ENCODE data around the gene NBR1. TPM values are rescaled to one million over a fixed set of nuclear protein-coding genes. Genes with fewer than 3 reads are reported as not detected.

Gene NBR1, protein sequence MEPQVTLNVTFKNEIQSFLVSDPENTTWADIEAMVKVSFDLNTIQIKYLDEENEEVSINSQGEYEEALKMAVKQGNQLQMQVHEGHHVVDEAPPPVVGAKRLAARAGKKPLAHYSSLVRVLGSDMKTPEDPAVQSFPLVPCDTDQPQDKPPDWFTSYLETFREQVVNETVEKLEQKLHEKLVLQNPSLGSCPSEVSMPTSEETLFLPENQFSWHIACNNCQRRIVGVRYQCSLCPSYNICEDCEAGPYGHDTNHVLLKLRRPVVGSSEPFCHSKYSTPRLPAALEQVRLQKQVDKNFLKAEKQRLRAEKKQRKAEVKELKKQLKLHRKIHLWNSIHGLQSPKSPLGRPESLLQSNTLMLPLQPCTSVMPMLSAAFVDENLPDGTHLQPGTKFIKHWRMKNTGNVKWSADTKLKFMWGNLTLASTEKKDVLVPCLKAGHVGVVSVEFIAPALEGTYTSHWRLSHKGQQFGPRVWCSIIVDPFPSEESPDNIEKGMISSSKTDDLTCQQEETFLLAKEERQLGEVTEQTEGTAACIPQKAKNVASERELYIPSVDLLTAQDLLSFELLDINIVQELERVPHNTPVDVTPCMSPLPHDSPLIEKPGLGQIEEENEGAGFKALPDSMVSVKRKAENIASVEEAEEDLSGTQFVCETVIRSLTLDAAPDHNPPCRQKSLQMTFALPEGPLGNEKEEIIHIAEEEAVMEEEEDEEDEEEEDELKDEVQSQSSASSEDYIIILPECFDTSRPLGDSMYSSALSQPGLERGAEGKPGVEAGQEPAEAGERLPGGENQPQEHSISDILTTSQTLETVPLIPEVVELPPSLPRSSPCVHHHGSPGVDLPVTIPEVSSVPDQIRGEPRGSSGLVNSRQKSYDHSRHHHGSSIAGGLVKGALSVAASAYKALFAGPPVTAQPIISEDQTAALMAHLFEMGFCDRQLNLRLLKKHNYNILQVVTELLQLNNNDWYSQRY
- total RNA-seq (2022; extraction: Qiagen RNA extraction) = 34.4 to 47.5 TPM (median 39.4 TPM) in 5 replicates

DNA sequence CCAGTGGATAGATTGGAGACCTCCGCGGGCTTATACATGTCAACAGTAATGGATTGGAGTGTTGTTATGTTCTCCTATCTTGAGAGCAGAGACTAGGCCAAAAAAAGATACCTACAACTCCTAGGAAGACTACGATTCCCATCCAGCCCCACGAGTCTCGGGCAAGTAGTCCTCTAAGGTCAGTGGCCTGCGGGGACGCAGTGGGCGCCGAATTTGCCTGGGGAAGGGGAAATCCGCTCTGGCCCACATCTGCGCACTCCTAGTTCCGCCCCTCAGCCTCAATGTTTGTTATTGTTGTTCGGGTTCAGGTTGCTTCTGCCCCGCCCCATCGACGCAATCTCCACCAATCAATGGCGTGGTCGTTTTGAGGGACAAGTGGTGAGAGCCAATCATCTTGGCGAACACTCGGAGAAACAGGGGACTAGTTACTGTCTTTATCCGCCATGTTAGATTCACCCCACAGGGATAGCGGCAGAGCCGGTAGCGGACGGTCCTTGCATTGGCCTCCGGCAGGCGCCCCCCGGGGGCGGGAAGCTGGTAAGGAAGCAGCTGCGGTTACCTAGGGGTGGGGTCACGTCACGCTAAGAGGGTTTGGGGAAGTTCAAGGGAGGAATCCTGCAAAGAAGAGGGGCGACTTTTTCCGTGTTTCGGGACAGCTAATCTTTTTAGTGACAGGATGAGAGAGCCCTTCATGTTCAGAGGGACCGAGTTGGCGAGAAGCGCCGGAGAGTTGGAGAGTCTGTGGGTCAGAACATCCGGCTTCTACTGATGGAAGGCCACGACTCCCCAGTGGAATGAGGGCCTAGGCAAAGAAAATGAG lies at the start of gene NBR1:
Gene NBR1 (plus strand): TSS at position 449 of the 820 bp plus-strand sequence. CDS start 4,586 bp downstream, outside the sequence.

DNA sequence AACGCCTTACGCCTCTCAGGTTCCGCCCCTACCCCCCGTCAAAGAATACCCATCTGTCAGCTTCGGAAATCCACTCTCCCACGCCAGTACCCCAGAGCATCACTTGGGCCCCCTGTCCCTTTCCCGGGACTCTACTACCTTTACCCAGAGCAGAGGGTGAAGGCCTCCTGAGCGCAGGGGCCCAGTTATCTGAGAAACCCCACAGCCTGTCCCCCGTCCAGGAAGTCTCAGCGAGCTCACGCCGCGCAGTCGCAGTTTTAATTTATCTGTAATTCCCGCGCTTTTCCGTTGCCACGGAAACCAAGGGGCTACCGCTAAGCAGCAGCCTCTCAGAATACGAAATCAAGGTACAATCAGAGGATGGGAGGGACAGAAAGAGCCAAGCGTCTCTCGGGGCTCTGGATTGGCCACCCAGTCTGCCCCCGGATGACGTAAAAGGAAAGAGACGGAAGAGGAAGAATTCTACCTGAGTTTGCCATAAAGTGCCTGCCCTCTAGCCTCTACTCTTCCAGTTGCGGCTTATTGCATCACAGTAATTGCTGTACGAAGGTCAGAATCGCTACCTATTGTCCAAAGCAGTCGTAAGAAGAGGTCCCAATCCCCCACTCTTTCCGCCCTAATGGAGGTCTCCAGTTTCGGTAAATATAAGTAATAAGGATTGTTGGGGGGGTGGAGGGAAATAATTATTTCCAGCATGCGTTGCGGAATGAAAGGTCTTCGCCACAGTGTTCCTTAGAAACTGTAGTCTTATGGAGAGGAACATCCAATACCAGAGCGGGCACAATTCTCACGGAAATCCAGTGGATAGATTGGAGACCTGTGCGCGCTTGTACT lies 45.7 kb upstream of the NBR1 start, which contains the start of gene BRCA1:
Gene BRCA1 (minus strand): TSS at position 232 of the 834 bp plus-strand sequence. CDS start 1,268 bp downstream, outside the sequence.

DNA sequence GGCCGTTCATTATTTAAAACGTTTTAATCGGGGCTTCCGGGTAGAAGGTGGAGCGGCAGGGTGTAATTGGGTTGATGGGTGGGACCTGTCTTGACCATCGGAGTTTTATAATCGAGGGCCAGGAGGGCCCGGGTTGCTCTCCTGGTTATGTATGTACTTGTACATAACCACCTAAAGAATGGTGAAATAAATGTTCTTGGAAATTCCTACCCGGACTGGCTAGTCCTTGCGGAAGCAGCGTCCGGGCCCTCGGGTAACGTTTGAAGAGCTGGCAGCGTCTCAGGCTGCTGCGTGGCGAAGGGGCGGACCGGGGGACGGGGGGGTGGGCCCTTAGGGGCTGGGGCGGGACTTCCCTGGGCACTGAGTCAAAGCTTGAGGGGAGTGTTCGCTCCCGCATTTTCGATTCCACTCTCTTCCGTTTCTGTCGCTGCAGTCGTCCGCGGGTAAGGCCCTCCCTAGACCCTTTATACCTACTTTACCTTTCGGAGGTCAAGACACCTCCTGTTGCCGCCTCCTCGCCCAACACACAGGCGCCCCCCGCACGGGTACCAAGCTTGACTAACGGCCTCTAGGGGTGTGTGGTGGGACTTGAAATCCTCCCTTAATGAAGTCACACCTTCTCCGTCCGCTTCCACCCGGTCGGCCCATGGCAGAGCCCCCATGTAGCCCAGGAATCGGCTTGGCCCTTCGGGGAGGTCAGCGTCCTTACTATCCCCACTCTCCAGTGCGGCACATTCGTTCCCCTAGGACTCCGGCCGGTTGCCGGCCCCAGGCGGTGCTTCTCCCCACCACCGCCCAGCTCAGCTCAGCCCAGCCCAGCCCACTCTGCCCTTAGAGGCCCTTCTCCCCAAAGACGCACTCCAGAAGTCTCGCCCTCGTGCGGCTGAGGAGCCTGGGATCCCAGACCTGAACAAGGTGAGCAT lies 40.7 kb downstream of the NBR1 start, which contains the start of gene TMEM106A:
Gene TMEM106A (plus strand): TSS at position 396 of the 923 bp plus-strand sequence. CDS start 1,167 bp downstream, outside the sequence.

DNA sequence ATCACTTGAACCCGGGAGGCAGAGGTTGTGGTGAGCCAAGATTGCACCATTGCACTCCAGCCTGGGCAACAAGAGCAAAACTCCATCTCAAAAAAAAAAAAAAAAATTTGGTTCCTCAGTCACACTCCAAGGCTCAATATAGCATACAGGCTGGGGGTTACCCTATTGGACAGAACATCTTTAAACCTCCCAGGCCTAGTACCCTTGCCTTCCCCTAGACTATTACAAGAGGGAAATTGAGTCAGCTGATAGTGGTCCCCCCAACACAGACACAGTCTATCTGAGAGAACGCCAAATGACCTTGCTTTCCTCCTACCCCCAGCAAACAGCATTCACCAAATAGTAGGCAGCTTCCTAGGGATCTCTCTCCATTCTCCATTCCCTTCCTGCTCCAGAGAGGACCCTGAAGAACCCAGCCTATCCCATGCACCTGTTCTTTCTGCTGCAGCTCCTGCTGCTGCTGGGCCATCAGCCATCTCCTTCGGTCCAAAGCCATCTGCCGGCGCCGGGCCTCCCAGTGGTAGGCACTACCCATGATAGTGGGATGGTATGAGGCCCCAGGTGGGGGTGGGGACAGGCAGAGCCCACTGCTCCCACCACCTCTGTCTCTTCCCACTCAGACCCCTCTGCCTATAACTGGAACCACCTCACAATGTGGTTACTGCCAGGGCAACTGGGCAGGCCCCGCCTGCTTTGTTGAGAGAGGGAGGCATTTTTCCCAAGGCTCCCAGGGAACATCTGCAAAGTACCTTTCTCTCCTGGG lies 57.2 kb downstream of the NBR1 start, which contains the start of gene CCDC200:
Gene CCDC200 (minus strand): TSS at position 604 of the 763 bp plus-strand sequence. CDS start 69 bp downstream, at position 535.

DNA sequence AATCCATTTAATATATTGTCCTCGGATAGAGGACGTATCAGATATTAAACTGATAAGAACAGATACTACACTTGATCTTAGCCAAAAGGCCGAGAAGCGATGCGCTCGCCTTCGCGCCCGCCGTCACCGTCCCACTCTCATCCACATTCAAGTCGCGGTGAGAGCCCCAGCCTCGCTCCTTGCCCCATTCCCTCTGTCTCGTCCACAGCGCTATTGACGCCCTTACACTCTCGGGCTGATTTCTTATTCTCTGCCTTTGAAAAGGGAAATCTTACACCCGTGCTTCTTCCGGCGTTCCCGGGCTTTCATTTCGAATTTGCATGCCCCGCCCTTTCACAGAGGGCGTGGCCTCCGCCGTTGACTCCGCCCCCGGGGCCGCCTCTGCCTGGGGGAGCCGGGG lies 62.9 kb downstream of the NBR1 start, which contains the start of gene RNU2-1:
Gene RNU2-1 (minus strand): TSS at position 101 of the 400 bp plus-strand sequence.

Other genes starting within 250 kb of the NBR1 start
- 52.3 to 58.2 TPM (median 56.4 TPM) in 5 replicates for gene AARSD1, start 206.8 kb upstream of the NBR1 start, total RNA-seq (2022; extraction: Qiagen RNA extraction)
- 0.63 to 1.3 TPM (median 0.87 TPM) in 5 replicates for gene PTGES3L, start 191.1 kb upstream of the NBR1 start, total RNA-seq (2022; extraction: Qiagen RNA extraction)
- 19.0 to 20.1 TPM (median 19.6 TPM) in 5 replicates for gene RUNDC1, start 190.6 kb upstream of the NBR1 start, total RNA-seq (2022; extraction: Qiagen RNA extraction)
- gene RPL27, start 172.8 kb upstream of the NBR1 start, total RNA-seq (2022; extraction: Qiagen RNA extraction) = 2,911 to 3,334 TPM (median 2,945 TPM) in 5 replicates
- gene IFI35, start 164.4 kb upstream of the NBR1 start, total RNA-seq (2022; extraction: Qiagen RNA extraction) = 17.3 to 20.9 TPM (median 19.0 TPM) in 5 replicates
- gene VAT1, start 148.8 kb upstream of the NBR1 start, total RNA-seq (2022; extraction: Qiagen RNA extraction) = 228 to 248 TPM (median 238 TPM) in 5 replicates
- gene RND2, start 146.0 kb upstream of the NBR1 start, total RNA-seq (2022; extraction: Qiagen RNA extraction) = 0.13 to 0.27 TPM (median 0.14 TPM) in 5 replicates
- 20.0 to 33.7 TPM (median 23.7 TPM) in 5 replicates for gene BRCA1, start 45.9 kb upstream of the NBR1 start, total RNA-seq (2022; extraction: Qiagen RNA extraction)
- 1.0 to 1.3 TPM (median 1.1 TPM) in 5 replicates for gene TMEM106A, start 40.7 kb downstream of the NBR1 start, total RNA-seq (2022; extraction: Qiagen RNA extraction)
- gene CCDC200, start 57.4 kb downstream of the NBR1 start, total RNA-seq (2022; extraction: Qiagen RNA extraction) = not detected in 5 replicates
- not detected in 5 replicates for gene RNU2-1, start 62.8 kb downstream of the NBR1 start, total RNA-seq (2022; extraction: Qiagen RNA extraction)
- gene ARL4D, start 227.8 kb downstream of the NBR1 start, total RNA-seq (2022; extraction: Qiagen RNA extraction) = 19.0 to 27.3 TPM (median 25.3 TPM) in 5 replicates

Measured in A549 treated with AZD2906 at 1 μM for 4 hours (cell line).